HG03565 (cell line): Measurements from ENCODE around the gene EVI5.
"Not testable (repeated sequence)": the region's sequence is repeated elsewhere in the genome, so short reads cannot be mapped to it uniquely, and the experiment has no call there.

Experiments
- ATAC-seq: cut with Tn5 transposase; IDR thresholded peaks from one replicate; pipeline ENCODE4 v1.9.1; 2021; ENCODE audit warnings: mild to moderate bottlenecking, moderate library complexity; ENCODE audit not compliant: unreplicated experiment

The EVI5 gene

GRCh38 chr1:92527670-92528069 lies 257.2 kb downstream of the EVI5 start:
- no peak for ATAC-seq

- not testable (repeated sequence) for ATAC-seq
These were observed 259.8 kb downstream of the EVI5 start for GRCh38 chr1:92524944-92525590.

- no peak for ATAC-seq
These were observed 265.9 kb downstream of the EVI5 start for GRCh38 chr1:92519043-92519442.

GRCh38 chr1:92516574-92516973 lies 268.3 kb downstream of the EVI5 start:
- ATAC-seq, result no peak

GRCh38 chr1:92515796-92516201 lies 269.1 kb downstream of the EVI5 start:
- ATAC-seq, result no peak

- peak; percentile 72 for ATAC-seq
These were observed 273.4 kb downstream of the EVI5 start for GRCh38 chr1:92511541-92511940.

- no peak for ATAC-seq
These were observed 275.3 kb downstream of the EVI5 start for GRCh38 chr1:92509619-92510018.

- ATAC-seq, result no peak
These were observed 279.8 kb downstream of the EVI5 start for GRCh38 chr1:92505015-92505692.

GRCh38 chr1:92504291-92505014 lies 280.5 kb downstream of the EVI5 start:
- no peak for ATAC-seq

- no peak for ATAC-seq
These were observed 281.0 kb downstream of the EVI5 start for GRCh38 chr1:92503926-92504285.

- ATAC-seq, result peak; percentile 40
These were observed 281.6 kb downstream of the EVI5 start for GRCh38 chr1:92503043-92503925.

GRCh38 chr1:92502247-92502646 lies 282.7 kb downstream of the EVI5 start:
- ATAC-seq, result peak; percentile 36

- no peak for ATAC-seq
These were observed 284.4 kb downstream of the EVI5 start for GRCh38 chr1:92500552-92500951.

- ATAC-seq, result no peak
These were observed 289.4 kb downstream of the EVI5 start for GRCh38 chr1:92495392-92496063.

- ATAC-seq, result no peak
These were observed 290.3 kb downstream of the EVI5 start for GRCh38 chr1:92494485-92495141.

GRCh38 chr1:92493139-92493538 lies 291.8 kb downstream of the EVI5 start:
- ATAC-seq, result no peak

GRCh38 chr1:92488832-92489231 lies 296.1 kb downstream of the EVI5 start:
- no peak for ATAC-seq

GRCh38 chr1:92488416-92488815 lies 296.5 kb downstream of the EVI5 start:
- no peak for ATAC-seq

- ATAC-seq, result no peak
These were observed 297.8 kb downstream of the EVI5 start for GRCh38 chr1:92487078-92487605.
